Activated CD8-positive, alpha-beta memory T cell treated with anti-CD3 and anti-CD28 coated beads for 36 hours (primary cell): ENCODE measurements around the gene GALNT2. TPM values are rescaled to one million over a fixed set of nuclear protein-coding genes. Genes with fewer than 3 reads are reported as not detected.

Experiments used
- CTCF ChIA-PET: fragments of 350-600 bp; sonication (Branson Sonifier 250); formaldehyde crosslinking; loops from one replicate; lab custom pipeline; 2021; ENCODE audit warnings: antibody characterized with exemption; lab: Charles Lee
- POLR2A ChIA-PET: fragments of 350-600 bp; sonication (Branson Sonifier 250); formaldehyde crosslinking; loops from one replicate; lab custom pipeline; 2021; ENCODE audit warnings: antibody characterized with exemption; lab: Charles Lee
- total RNA-seq, 2 experiments: library from RNA; stranded (reverse); gene quantifications; one replicate each; pipeline ENCODE4 v1.2.3, GENCODE V29; 2021

Gene GALNT2
- total RNA-seq, 2 experiments from 2014 or later = 66.2 to 70.1 TPM

DNA sequence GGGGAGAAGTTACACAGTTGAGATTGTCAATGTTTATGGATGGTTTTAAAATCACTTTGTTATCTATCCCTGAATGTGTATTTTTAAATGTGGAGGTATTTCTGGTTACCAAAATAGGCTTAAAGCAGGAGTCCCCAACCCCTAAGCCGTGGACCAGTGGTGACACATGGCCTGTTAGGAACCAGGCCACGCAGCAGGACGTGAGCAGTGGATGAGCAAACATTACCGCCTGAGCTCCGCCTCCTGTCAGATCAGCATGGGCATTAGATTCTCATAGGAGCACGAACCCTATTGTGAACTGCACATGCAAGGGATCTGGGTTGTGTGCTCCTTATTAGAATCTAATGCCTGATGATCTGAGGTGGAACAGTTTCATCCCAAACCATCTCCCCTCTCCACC lies 151.6 kb downstream of the GALNT2 start:
- CTCF ChIA-PET = no interaction called here

DNA sequence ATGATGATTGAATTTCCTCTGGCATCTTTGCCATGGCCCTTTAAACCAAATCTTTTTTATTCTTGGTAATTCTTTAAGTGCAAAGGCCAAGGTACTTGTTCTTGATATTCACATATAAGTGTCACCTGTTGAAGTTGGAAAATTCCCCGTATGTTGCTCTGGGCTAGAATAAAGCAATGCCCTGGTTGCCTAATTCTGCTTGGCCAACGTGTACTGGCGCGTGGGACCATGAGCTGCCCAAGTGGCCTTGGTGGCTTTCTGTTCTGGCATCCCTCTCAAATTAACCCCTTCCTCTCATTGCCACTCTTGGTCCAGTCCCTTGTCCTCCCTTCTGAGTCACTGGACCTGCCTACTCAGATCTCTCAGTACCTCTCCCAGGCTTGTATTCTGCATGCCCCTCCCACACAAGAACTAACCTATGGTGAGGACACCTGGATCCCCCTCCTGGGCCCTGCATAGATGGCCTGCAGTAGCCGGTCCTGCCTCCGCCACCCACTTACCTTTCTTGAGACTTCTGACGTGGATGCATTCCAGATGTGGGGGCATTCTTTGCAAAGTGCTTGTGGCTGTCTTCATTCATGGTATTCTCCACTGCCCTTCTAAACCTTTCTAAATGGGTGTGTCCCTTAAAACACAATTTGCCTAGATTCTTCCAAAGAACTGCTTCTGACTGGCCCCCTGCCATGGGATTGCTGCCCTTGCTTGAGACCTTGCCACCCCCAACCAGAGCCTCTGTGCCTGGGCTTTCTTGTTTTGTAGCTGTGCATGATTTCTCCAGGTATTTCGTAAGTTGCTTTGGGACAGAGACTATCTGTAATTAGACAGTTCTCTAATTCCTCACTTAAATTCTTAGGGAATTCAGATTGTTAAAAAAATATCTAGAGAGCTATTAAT lies 152.4 kb downstream of the GALNT2 start:
- CTCF ChIA-PET = interaction anchor here (0.7 kb wide), 1 partner anchor 134 kb away, joined by 3 read pairs; no protein-coding TSS in a partner anchor
- POLR2A ChIA-PET = no interaction called here

More for the DNA sequence above, 151.6 kb downstream of the GALNT2 start:
- POLR2A ChIA-PET = no interaction called here

DNA sequence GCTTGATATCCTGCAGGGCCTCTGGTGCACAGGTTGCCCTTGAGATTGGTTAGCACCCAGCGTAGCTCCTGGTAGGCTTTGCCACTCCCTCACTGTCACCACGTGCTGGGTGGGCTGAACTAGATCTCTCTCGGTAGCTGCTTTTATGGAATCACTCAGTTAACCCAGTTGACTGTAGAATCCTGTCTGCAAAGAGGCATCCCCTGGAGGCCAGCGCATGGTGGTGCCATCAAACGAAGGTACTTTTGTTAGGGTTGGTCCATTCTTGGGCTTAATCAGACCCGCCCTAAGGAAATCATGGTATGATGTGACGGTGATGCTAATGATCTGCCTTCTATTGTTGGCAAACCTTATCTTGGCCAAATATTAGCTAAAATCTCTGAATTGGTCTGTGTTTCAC lies 153.4 kb downstream of the GALNT2 start:
- ChIA-PET POLR2A (no interaction called here), CTCF (no interaction called here)

DNA sequence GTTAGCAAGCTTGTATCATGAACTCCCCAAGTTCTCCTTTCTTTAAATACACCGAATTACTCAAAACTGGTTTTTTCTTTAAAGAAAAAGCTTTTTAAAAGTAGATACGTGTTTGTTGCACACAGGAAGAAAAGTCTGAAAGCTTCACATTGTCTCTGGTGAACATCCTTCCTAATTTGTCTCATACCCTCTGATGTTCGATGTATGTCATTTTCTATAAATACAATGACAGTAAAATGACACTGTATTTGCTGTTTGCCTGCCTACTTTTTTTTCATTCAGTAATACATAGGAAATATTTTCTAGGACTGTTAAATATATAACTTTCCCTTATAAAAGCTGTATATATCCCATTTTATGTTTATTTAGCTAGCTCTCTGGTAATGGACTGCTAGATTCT lies 153.9 kb downstream of the GALNT2 start:
- ChIA-PET POLR2A (no interaction called here), CTCF (interaction anchor here (0.8 to 1.0 kb wide), 2 partner anchors 85 to 560 kb away, joined by 3 read pairs; no protein-coding TSS in a partner anchor)

DNA sequence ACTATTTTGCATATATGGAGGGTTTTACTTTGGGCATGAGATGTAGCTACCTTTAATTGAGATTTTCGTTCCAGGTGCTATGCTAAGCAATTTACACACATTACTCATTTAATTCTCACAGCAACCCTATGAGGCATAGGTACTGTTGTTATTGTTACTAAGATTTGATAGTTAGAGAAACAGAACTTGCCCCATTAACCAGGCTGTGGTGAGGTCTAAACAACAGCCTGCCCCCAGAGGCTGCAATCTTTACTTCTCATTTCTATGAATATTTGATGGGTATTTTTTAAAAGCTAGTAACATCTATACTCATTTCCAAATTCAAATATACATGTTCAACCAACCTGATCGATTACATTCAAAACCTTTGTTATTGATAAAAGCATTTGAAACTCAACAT lies 155.6 kb downstream of the GALNT2 start:
- ChIA-PET CTCF (interaction anchor here (0.8 to 1.3 kb wide), 2 partner anchors 17 to 113 kb away, joined by 3 read pairs; no protein-coding TSS in a partner anchor), POLR2A (no interaction called here)

DNA sequence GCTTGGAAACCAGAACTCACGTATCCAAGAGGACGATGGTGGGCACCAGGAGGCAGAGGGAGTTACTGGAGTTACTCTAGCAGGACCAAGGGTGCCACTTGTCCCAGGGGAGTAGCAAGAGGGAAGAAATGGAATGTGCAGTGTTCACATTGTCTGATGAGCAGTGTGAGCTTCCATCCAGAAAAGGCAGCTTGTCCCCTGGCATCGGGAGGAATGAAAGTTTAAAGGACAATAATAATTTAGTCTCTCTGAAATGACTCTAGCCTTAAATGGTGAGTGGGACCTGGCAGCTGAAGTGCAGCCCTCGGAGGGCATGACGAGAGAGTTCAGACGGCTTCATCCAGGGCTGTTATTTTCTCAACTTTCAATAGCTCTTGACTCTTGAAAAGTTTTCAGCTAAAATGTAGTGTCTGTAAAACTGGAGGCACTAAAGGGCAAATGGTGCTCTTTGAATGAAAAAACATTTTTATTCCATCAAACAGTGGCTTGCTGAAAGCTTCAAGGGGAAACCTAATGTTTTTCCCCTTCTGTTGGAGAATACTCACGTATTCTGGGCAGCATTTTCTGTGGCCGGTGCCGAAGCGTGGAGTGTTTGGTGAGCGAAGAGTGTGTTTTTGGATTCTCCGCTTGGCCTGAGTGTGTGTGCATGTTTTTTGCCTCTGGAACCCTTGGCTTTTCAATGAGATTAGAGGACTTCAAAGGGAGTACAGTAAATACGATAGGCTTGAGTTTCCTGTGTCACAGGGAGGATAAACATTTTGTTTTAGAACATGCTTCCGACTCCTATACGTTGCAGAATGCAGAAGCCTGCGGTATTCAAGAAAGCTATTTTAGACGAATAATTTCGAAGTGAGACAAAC lies 157.3 kb downstream of the GALNT2 start:
- POLR2A ChIA-PET = no interaction called here
- CTCF ChIA-PET = no interaction called here

DNA sequence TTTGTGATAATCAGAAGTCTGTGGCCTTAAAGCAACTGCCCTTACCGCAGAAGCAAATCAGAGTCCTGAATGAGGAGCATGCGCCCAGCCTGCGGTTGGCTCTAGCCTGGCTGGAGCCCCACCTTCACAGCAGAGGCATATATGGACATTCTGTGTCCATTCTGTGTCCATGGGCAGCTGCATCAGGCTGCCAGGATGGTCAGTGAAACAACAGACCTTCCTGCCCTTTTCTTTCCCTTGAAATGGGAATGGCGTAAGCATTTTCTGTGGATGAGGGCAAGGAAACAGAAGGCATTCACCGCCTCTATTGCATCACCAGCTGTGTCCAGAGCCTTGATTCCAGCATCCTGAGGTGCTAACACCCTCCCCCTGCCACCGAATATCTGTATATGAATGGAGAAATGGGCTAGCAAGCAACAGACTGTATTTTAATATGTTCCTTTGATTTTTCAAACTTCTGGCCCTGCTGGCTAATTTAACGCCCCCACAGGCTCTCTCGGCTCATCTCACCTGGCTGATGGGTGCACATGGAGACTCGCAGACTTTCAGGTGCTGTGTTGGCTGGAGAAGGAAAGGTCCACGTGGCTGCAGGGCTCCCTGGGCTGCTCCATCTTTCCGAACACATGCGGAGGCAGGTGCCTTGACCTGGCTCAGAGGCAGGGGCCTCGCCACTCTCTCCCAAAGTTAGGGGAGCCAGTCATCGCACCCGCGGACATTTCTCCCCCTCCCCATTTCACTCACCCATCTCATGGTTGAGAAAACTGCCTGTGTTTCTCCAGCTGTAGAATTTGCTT lies 159.2 kb downstream of the GALNT2 start:
- ChIA-PET CTCF (no interaction called here), POLR2A (no interaction called here)

DNA sequence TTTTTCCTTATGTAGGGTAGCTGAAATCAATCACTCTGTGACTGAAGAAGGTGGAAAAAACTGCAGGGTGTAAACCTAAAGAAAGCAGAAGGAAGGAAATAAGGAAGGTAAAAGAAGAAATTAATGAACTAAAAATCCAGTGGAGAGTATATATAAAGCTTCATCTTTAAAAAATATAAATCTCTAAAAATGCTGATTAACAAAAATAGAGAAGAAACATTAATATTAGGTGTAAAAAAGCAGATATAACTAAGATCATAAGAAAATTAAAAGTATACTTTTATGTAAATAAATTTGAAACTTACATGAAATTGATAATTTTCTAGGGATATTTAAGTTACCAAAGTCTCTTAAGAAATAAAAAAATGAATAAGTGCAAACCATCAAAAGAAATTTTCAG lies 159.8 kb downstream of the GALNT2 start:
- ChIA-PET CTCF (no interaction called here), POLR2A (no interaction called here)

DNA sequence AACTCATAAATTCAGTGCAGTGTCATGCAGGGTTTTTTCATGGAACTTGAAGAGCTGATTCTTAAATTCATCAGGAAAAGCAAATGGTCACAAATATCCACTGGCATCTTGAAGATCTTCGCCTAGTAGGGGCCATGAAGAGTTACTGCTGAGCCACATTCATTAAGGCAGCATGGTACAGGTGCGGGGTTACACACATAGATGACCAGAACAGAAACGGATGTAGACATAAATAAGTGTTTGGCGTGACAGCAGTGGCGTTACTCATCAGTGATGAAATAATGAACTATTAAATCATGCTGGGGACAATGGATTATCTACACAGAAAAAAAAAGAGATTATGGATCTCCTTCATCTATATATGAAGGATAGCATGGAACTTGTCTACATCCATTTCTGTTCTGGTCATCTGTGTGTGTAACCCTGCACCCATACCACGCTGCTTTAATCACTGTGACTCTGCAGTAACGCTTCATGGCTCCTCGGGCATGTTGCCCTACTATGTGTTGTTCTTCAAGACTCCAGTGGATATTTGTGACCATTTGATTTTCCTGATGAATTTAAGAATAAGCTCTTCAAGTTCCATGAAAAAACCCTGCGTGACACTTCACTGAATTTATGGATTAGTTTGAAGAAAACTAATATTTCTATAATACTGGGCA lies 161.3 kb downstream of the GALNT2 start:
- POLR2A ChIA-PET = no interaction called here
- CTCF ChIA-PET = no interaction called here

DNA sequence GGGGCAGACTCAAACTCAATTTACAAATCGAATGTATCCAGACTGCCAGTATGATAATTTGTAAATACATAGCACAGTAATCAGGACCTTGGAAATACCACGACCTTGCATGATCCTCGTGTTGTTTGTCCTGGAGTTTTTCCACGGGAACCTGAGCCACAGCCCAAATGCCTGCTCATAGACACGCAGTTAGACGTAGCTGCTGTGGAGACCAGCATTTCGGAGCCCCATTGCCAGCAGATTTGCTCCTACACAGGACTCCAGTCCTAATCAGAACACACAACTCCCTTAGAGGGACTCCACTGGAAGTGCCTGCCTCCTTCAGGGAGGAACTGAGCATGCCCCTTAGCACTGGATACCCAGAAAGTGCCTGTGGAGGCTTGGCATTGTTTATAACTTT lies 163.2 kb downstream of the GALNT2 start:
- CTCF ChIA-PET = no interaction called here
- POLR2A ChIA-PET = no interaction called here

DNA sequence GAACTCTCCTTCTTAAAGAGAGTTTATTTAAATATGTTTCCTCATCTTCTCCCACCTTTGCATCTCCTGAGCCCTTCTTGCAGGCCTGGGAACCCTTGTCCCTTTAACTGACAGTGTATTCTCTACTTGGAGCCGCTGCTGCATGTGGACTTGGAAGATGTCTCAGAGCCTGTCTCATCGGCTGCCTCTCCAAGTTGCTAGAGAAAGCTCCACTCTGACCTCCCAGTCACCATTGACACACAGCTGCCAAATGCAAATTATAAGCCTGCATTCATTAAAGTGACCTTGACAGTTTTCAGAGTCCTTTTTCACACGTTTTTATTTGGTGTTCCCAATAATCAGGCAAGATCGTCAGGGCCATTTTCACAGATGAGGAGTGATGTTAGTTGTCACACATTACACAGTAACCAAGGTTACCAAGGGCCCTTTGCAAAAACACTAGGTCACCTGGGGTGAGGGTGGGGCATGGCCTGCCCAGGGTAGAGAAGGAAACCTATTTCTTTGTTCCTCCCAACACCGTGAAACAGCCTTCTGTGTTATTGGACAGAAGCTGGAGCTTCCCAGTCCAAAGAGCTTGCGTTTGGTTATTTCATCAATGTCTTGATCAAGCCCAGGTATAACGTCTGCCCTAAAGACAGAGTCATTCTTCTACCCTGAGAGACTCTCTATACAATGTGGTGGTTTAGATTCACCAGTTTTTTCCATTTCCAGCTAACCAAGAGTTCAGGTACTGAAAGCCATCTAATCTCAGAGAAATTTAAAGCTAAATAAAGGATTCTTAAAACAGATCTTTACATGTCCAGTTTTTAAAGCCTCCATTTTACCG lies 164.1 kb downstream of the GALNT2 start:
- POLR2A ChIA-PET = no interaction called here
- CTCF ChIA-PET = no interaction called here

DNA sequence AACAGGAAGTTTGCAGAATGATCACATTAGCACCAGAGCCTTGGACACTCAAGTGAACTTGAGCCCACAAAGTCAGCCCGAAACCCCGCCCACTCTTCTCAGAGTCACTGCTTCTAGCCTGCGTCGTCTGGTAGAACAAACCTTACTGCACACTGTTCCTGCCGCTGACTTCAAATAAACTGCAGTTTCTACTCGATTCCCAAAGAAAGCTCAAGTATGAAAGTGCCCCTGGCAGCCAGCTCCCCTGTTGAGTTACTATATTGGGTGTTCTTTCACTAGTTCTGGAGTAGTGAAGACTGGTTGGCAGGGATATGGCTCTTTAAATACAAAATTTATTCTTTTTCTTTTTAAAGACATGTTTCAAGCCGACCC lies 164.7 kb downstream of the GALNT2 start:
- ChIA-PET POLR2A (no interaction called here), CTCF (no interaction called here)

DNA sequence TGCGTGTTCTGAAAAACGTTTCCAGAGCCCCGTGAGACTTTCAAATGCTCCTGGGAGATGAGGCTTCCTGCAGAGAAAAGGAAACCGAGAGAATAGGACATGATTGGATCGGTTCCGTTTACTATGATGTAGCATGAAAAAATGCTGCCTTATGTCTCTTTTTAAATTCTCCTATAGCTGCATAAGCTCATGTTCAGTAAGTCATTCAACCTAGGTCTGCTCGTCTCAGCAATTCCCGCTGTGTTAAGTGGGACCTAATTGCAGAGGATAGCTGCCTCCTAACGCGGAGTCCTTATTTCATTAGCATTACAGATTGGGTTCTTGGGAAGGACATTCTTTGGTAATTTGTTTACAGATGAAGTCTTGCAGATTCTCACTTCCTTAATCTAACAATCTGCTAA lies 165.3 kb downstream of the GALNT2 start:
- ChIA-PET POLR2A (no interaction called here), CTCF (no interaction called here)

DNA sequence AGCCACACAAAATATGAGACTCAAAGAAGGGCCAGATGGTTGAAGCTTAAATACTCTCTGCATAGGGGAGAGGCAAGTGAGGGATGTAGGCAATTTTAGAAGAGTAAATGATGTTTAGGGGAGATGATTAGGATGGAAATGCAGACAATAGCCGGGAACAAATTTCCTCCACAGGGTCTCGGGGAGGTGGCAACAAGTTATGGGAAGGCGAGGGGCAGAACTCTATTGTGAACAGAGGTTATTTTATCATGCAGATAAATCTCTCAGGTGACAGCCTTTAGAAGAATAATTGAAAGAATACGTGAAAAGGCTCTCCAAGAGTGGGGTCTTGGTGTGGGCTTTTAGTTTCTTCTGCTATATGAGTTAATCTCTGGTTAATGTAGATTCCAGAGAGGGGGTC lies 166.7 kb downstream of the GALNT2 start:
- CTCF ChIA-PET = interaction anchor here (0.5 kb wide), 1 partner anchor 164 kb away, joined by 3 read pairs; no protein-coding TSS in a partner anchor
- POLR2A ChIA-PET = no interaction called here

DNA sequence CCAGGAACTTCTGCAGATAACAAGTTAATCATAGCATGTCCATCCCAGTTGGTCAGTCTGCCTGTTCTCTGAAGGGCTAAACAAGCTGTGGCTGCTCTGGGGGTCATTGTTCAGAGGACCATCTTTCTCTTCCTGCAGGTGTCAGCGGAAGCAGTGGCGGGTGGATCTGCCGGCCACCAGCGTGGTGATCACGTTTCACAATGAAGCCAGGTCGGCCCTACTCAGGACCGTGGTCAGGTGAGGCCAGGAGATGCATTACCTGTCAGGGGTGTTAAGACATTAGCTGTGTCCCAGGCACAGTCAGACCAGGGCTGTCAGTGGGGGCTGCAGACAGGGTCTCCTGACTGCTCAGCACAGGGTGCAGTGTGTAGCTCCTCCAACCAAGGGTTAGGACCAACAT lies 168.8 kb downstream of the GALNT2 start:
- POLR2A ChIA-PET = no interaction called here
- CTCF ChIA-PET = no interaction called here

DNA sequence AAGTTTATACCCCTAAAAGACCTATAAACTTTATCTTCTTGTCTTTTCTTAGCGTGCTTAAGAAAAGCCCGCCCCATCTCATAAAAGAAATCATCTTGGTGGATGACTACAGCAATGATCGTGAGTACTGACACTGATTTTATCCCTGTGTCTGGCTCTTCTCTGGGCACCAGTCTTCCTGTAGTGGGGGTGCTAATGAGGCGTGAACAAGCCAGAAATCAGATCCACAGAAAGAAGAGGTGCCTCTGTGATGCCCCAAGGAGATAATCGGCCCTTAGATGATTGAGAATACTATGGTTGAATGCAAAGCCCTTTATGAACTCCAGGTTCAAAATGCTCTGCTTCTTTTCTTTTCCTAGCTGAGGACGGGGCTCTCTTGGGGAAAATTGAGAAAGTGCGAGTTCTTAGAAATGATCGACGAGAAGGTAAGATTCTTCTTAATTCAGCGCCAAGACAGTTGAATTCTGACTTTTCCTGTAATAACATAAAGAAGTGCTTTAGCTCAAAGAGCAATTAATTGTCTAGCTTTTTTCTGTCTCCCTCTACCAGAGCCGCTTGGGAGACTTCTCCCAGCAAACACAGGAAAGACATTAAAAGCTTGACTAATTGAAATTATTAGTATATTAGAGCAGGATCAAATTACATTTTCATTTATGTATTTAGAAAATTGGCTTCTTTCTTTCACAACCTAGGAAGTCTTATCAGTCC lies 169.4 kb downstream of the GALNT2 start:
- ChIA-PET POLR2A (no interaction called here), CTCF (no interaction called here)

DNA sequence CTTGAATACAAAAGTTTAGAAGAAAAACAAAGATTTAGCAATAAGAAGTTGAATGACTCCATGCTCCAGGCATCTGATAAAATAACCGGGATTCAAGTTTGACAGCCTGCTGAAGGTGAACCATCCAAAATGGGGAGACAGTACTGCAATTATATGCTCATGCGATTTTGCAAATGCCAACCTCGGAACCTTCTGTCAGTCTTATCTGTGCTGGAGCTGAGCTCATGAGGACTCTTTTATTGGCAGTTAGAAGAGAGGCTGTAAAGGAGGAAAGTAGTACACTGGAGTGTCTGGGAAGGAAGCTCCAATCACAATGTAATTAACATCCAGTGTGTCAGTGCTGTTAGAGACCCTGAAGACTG lies 170.0 kb downstream of the GALNT2 start:
- CTCF ChIA-PET = interaction anchor here (0.5 kb wide), 1 partner anchor 767 kb away, joined by 3 read pairs; no protein-coding TSS in a partner anchor
- POLR2A ChIA-PET = no interaction called here

DNA sequence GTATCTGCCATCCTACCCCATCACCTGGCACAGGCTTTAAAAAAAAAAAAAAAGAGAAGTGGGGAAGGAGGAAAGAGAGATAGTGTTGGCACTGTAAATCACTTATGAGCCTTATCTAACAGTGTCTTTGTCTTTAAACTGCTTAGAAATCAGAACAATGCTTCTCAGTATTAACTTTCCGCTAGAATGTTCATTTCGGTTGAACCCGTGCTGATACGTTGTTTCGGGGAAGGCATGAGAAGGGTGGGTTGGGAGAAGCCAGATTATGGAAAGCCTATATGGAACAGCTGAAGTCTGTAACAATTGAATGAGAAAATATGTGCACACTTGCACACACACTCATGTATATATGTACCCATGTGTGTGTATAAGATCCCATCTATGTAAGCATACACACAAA lies 170.8 kb downstream of the GALNT2 start:
- ChIA-PET CTCF (interaction anchor here (0.6 kb wide), 1 partner anchor 13 kb away, joined by 3 read pairs; no protein-coding TSS in a partner anchor), POLR2A (no interaction called here)
